HEK293T (cell line): ENCODE results near the gene FHIT.

ENCODE experiments used
- ARNT ChIP-seq: fragments of 450-650 bp; IDR thresholded peaks from 2 replicates; pipeline ENCODE4 v1.6.1; 2017; ENCODE audit warnings: mild to moderate bottlenecking
- BHLHE40 ChIP-seq: fragments of 450-650 bp; IDR thresholded peaks from 2 replicates; pipeline ENCODE4 v1.6.1; 2016; ENCODE audit warnings: mild to moderate bottlenecking, moderate library complexity, borderline replicate concordance
- CTBP1 ChIP-seq: fragments of 450-650 bp; IDR thresholded peaks from 2 replicates; pipeline ENCODE4 v1.6.1; 2016; ENCODE audit warnings: borderline replicate concordance
- ELF4 ChIP-seq: fragments of 450-650 bp; IDR thresholded peaks from 2 replicates; pipeline ENCODE4 v1.6.1; 2017; ENCODE audit warnings: antibody characterized with exemption
- FOXA1 ChIP-seq: fragments of 450-650 bp; IDR thresholded peaks from 2 replicates; pipeline ENCODE4 v1.6.1; 2016; ENCODE audit warnings: mild to moderate bottlenecking
- FOXK2 ChIP-seq: fragments of 450-650 bp; IDR thresholded peaks from 2 replicates; pipeline ENCODE4 v1.6.1; 2016; ENCODE audit warnings: mild to moderate bottlenecking
- FOXM1 ChIP-seq: fragments of 450-650 bp; IDR thresholded peaks from 2 replicates; pipeline ENCODE4 v1.6.1; 2017; ENCODE audit warnings: mild to moderate bottlenecking, borderline replicate concordance
- LEF1 ChIP-seq: fragments of 450-650 bp; IDR thresholded peaks from 2 replicates; pipeline ENCODE4 v1.6.1; 2017; ENCODE audit warnings: mild to moderate bottlenecking, borderline replicate concordance
- NFRKB ChIP-seq: fragments of 450-650 bp; IDR thresholded peaks from 2 replicates; pipeline ENCODE4 v1.6.1; 2016; ENCODE audit warnings: mild to moderate bottlenecking, moderate library complexity
- SP1 ChIP-seq: fragments of 450-650 bp; IDR thresholded peaks from 2 replicates; pipeline ENCODE4 v1.6.1; 2017
- SUZ12 ChIP-seq: fragments of 450-650 bp; IDR thresholded peaks from 2 replicates; pipeline ENCODE4 v1.6.1; 2016; ENCODE audit warnings: mild to moderate bottlenecking
- TARDBP ChIP-seq: fragments of 450-650 bp; IDR thresholded peaks from 2 replicates; pipeline ENCODE4 v1.6.1; 2016
- ZNF384 ChIP-seq: fragments of 450-650 bp; IDR thresholded peaks from 2 replicates; pipeline ENCODE4 v1.6.1; 2016
- TF ChIP-seq, protein P1 (sequence below): fragments of 450-650 bp; IDR thresholded peaks from 2 replicates; pipeline ENCODE4 v1.6.1; 2016

GRCh38 chr3:60622349-60622748, 628.9 kb downstream of the FHIT start:
- TF ChIP-seq BHLHE40 (no peak), NFRKB (no peak), SUZ12 (no peak), ELF4 (no peak), FOXA1 (no peak), FOXM1 (no peak), LEF1 (no peak), ZNF384 (no peak), SP1 (no peak), CTBP1 (no peak), FOXK2 (no peak), TARDBP (no peak), ARNT (no peak)
- TF ChIP-seq, protein P1, sequence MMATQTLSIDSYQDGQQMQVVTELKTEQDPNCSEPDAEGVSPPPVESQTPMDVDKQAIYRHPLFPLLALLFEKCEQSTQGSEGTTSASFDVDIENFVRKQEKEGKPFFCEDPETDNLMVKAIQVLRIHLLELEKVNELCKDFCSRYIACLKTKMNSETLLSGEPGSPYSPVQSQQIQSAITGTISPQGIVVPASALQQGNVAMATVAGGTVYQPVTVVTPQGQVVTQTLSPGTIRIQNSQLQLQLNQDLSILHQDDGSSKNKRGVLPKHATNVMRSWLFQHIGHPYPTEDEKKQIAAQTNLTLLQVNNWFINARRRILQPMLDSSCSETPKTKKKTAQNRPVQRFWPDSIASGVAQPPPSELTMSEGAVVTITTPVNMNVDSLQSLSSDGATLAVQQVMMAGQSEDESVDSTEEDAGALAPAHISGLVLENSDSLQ: no peak
